DOHH2 (cell line): ENCODE data around the gene TTC32.

ENCODE experiments used
- EZH2phosphoT487 ChIP-seq: fragments of 200-600 bp; sonication (generic); IDR thresholded peaks from 2 replicates; pipeline ENCODE4 v1.6.1; 2017; ENCODE audit warnings: borderline replicate concordance, mild to moderate bottlenecking, antibody characterized with exemption, low read length, moderate library complexity, mixed read lengths
- TF ChIP-seq, protein P1 (sequence below): fragments of 200-600 bp; sonication (generic); IDR thresholded peaks from one replicate; pipeline ENCODE4 v1.5.1; 2014; ENCODE audit warnings: antibody characterized with exemption, mild to moderate bottlenecking, low read depth, low read length; ENCODE audit not compliant: poor library complexity, severe bottlenecking

DNA sequence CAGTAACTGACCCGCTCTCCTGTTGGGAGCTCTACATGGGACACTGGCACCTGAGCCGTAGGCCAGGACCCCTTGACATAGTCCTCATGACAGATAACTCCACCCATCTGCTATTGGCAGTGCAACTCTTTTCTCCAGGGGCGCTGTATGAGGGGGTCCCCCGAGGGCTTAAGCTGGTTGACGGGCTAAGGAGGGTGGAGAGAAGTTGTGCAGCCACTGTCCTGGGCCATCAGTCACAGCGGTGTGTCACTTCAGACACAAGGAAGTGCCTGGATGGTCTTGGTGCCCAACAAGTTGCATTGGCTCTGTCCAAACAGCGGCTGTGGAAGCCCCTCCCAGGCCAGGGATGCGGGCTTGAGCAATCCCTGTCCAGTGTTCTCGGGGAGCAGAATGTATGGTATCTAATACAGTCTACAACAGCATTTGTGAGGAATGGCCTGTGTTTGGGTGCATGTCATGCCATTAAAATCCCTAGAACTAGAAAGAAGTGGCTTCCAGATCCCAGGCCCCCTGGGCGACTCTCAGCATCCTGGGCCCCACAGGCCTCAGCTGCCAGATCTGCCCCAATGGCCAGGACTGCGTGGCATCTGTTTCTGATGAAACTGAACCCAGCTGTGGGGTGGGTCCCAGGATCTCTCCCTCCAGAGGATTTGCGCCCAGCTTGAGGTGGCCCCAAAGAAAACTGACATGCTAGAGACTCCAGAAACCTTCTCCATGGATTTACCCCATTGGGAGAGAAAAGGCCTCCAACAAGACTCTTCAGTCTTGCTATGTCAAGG lies 23.3 kb downstream of the TTC32 start:
- TF ChIP-seq, protein P1, sequence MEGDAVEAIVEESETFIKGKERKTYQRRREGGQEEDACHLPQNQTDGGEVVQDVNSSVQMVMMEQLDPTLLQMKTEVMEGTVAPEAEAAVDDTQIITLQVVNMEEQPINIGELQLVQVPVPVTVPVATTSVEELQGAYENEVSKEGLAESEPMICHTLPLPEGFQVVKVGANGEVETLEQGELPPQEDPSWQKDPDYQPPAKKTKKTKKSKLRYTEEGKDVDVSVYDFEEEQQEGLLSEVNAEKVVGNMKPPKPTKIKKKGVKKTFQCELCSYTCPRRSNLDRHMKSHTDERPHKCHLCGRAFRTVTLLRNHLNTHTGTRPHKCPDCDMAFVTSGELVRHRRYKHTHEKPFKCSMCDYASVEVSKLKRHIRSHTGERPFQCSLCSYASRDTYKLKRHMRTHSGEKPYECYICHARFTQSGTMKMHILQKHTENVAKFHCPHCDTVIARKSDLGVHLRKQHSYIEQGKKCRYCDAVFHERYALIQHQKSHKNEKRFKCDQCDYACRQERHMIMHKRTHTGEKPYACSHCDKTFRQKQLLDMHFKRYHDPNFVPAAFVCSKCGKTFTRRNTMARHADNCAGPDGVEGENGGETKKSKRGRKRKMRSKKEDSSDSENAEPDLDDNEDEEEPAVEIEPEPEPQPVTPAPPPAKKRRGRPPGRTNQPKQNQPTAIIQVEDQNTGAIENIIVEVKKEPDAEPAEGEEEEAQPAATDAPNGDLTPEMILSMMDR, result no peak
- no peak for TF ChIP-seq EZH2phosphoT487
